Stimulated activated CD8-positive, alpha-beta memory T cell treated with anti-CD3 and anti-CD28 coated beads, Interleukin-7, amount 100 ng/mL, for 48 hours (primary cell): ENCODE measurements around the gene MTCH2.
"Not testable (repeated sequence)": the region's sequence is repeated elsewhere in the genome, so short reads cannot be mapped to it uniquely, and the experiment has no call there.

ENCODE experiments used
- DNase-seq, 2 donors: peaks; one replicate each; pipeline ENCODE4 v3.0.0-alpha.2; 2020; ENCODE audit warnings: low read depth in 1 of 2; ENCODE audit errors: extremely low read depth in 1 of 2

MTCH2 gene

GRCh38 chr11:47642099-47642855 lies at the start of gene MTCH2:
MTCH2 (minus strand) TSS chr11:47642559; CDS start chr11:47642465, 94 bp downstream.
- DNase-seq, result peak; percentile 94 to 96

- no peak for DNase-seq
Measured at GRCh38 chr11:47691979-47692378, 49.6 kb upstream of the MTCH2 start.

- no peak for DNase-seq
Measured at GRCh38 chr11:47689480-47689879, 47.1 kb upstream of the MTCH2 start.

GRCh38 chr11:47688991-47689390 lies 46.6 kb upstream of the MTCH2 start:
- DNase-seq, result no peak

GRCh38 chr11:47688111-47688510 lies 45.8 kb upstream of the MTCH2 start:
- DNase-seq, result no peak

- not testable (repeated sequence) for DNase-seq
Measured at GRCh38 chr11:47686704-47687103, 44.3 kb upstream of the MTCH2 start.

- DNase-seq, result no peak
Measured at GRCh38 chr11:47686151-47686550, 43.8 kb upstream of the MTCH2 start.

GRCh38 chr11:47675851-47676250 lies 33.5 kb upstream of the MTCH2 start:
- no peak for DNase-seq

- no peak for DNase-seq
Measured at GRCh38 chr11:47672283-47672730, 29.9 kb upstream of the MTCH2 start.

GRCh38 chr11:47669856-47670255 lies 27.5 kb upstream of the MTCH2 start:
- DNase-seq, result no peak

GRCh38 chr11:47668665-47669064 lies 26.3 kb upstream of the MTCH2 start:
- DNase-seq, result no peak

GRCh38 chr11:47667555-47667954 lies 25.2 kb upstream of the MTCH2 start:
- DNase-seq, result no peak

GRCh38 chr11:47667135-47667534 lies 24.8 kb upstream of the MTCH2 start:
- no peak for DNase-seq

- DNase-seq, result peak in 1 of 2 donors; percentile 30
Measured at GRCh38 chr11:47664936-47665335, 22.6 kb upstream of the MTCH2 start.

- DNase-seq, result no peak
Measured at GRCh38 chr11:47661245-47661644, 18.9 kb upstream of the MTCH2 start.

- no peak for DNase-seq
Measured at GRCh38 chr11:47659276-47659675, 16.9 kb upstream of the MTCH2 start.

GRCh38 chr11:47656260-47656885 lies 14.0 kb upstream of the MTCH2 start:
- no peak for DNase-seq

GRCh38 chr11:47651818-47652469 lies 9.6 kb upstream of the MTCH2 start:
- no peak for DNase-seq

GRCh38 chr11:47649276-47649675 lies 6.9 kb upstream of the MTCH2 start:
- no peak for DNase-seq

- DNase-seq, result no peak
Measured at GRCh38 chr11:47646019-47646418, 3.7 kb upstream of the MTCH2 start.

GRCh38 chr11:47645500-47645899 lies 3.1 kb upstream of the MTCH2 start:
- DNase-seq, result no peak

- DNase-seq, result no peak
Measured at GRCh38 chr11:47641600-47642098, 710 bp downstream of the MTCH2 start.
